CD4-positive, alpha-beta T cell treated with Interleukin-17A for 4 hours (primary cell): ENCODE measurements around the gene NEMP2.

Experiments
- DNase-seq: peaks from one replicate; pipeline ENCODE4 v3.0.0-alpha.2; 2020; ENCODE audit warnings: mixed read lengths

Gene NEMP2

GRCh38 chr2:190534310-190535120 lies at the start of gene NEMP2:
TSS of gene NEMP2 (minus strand) at chr2:190534722. CDS start at chr2:190534655, 67 bp downstream.
- peak; percentile 85 for DNase-seq

GRCh38 chr2:190583507-190584337 lies 49.2 kb upstream of the NEMP2 start:
- no peak for DNase-seq

GRCh38 chr2:190582736-190583506 lies 48.4 kb upstream of the NEMP2 start:
- DNase-seq: no peak

- DNase-seq: no peak
These were observed 47.5 kb upstream of the NEMP2 start for GRCh38 chr2:190582019-190582418.

GRCh38 chr2:190579915-190580846 lies 45.7 kb upstream of the NEMP2 start:
- DNase-seq: no peak

GRCh38 chr2:190579058-190579410 lies 44.5 kb upstream of the NEMP2 start:
- no peak for DNase-seq

- DNase-seq: peak; percentile 20
These were observed 43.9 kb upstream of the NEMP2 start for GRCh38 chr2:190578158-190579057.

GRCh38 chr2:190576573-190576972 lies 42.1 kb upstream of the NEMP2 start:
- DNase-seq: no peak

- DNase-seq: no peak
These were observed 40.7 kb upstream of the NEMP2 start for GRCh38 chr2:190575263-190575662.

GRCh38 chr2:190574169-190574568 lies 39.6 kb upstream of the NEMP2 start:
- DNase-seq: no peak

GRCh38 chr2:190572246-190572645 lies 37.7 kb upstream of the NEMP2 start:
- DNase-seq: no peak

- DNase-seq: no peak
These were observed 37.2 kb upstream of the NEMP2 start for GRCh38 chr2:190571686-190572085.

- DNase-seq: no peak
These were observed 36.3 kb upstream of the NEMP2 start for GRCh38 chr2:190570871-190571270.

- no peak for DNase-seq
These were observed 35.7 kb upstream of the NEMP2 start for GRCh38 chr2:190569994-190570755.

- DNase-seq: no peak
These were observed 30.3 kb upstream of the NEMP2 start for GRCh38 chr2:190564838-190565237.

- no peak for DNase-seq
These were observed 29.1 kb upstream of the NEMP2 start for GRCh38 chr2:190563646-190564045.

- peak; percentile 56 for DNase-seq
These were observed 28.6 kb upstream of the NEMP2 start for GRCh38 chr2:190563109-190563508.

GRCh38 chr2:190562121-190562520 lies 27.6 kb upstream of the NEMP2 start:
- DNase-seq: no peak

GRCh38 chr2:190561094-190561493 lies 26.6 kb upstream of the NEMP2 start:
- no peak for DNase-seq

- DNase-seq: no peak
These were observed 20.0 kb upstream of the NEMP2 start for GRCh38 chr2:190554357-190555006.
